Measurements from ENCODE around the gene HOPX. TPM values are rescaled to one million over a fixed set of nuclear protein-coding genes. Genes with fewer than 3 reads are reported as not detected.

HOPX gene
- polyA plus RNA-seq, 2 donors: 649 to 1,386 TPM

DNA sequence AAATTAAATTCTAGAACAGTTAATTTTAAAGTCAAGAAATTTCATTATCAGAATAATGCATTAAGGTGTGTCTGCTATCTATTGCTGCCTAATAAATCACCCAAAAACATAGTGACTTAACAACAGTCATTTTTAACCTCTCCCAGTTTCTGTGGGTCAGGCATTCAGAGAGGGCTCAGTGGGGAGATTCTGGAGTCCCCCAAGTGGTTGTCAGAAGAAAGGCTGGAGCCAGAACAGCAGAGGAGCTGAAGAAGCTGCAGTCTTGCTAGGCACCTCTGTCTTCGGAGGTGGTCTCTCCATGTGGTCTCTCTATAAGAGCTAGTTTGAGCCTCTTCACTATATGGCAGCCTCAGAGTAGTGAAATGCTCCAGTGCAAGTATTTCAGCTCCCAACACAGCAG, 9.3 kb upstream of the HOPX start:
- H3K4me3 ChIP-seq (ENCODE audit: low read depth in 1 of 2, low read length in 2 of 2): no peak overlapping the region
- WGBS, 2 donors: 64 to 87% methylated on average over 1 of the region's 1 CpG
- no peaks in the 10 kb centered on the region for H3K27me3 ChIP-seq (ENCODE audit: control insufficient read depth in 1 of 2, insufficient read depth in 2 of 2, low read length in 2 of 2)
- no peak overlapping the region for H3K27ac ChIP-seq (ENCODE audit: low read depth in 2 of 2, low read length in 1 of 2)
- no peaks in the 10 kb centered on the region for H3K9me3 ChIP-seq (ENCODE audit: control insufficient read depth in 2 of 2, insufficient read depth in 1 of 2, low read depth in 1 of 2, low read length in 1 of 2)
- H3K36me3 ChIP-seq (ENCODE audit: control insufficient read depth in 2 of 2, insufficient read depth in 2 of 2, low read length in 1 of 2): no peaks in the 10 kb centered on the region
- no peaks in the 10 kb centered on the region for H3K4me1 ChIP-seq (ENCODE audit: control insufficient read depth in 2 of 2, insufficient read depth in 2 of 2, low read length in 1 of 2)

DNA sequence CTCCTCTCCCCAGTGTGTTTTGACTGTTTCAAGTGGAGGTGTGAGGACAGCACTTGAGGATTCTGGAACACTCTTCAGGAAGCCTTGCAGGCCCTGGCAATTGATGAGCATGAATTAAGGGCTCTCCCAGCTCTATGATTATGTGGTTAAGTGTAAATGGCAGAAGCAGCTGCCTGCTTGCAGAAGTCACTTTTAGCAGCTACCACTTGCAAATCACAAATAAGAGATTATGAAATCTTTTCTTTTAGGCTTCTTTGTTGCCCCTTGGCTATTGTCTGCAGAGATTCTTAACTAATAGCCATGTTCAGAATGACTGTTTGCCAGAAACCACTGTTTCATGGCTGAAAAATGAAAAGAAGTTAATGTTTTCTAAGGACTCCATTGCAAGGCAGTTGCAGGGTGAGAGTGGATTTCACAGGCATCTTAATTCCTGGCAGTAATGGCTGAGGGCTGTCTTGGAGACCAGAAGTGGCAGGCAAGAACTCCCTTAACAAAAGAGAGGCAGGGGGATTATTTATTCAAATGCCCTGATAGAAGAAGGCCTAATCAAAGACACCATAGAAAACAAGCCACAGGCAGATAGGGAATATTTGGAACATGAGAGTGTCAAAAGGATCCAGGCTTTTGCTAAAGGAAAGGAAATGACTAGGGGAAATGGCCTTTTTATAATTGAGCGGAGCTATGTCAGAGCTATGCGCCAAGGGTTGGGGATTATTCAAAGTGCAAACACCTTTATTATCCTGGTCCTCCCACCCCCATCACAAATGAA, 8.3 kb upstream of the HOPX start:
- WGBS, 2 donors: 89 to 90% methylated on average over 2 of the region's 2 CpGs
- Histone ChIP-seq H3K4me3 (ENCODE audit: low read depth in 1 of 2, low read length in 2 of 2) (no peak overlapping the region), H3K27me3 (ENCODE audit: control insufficient read depth in 1 of 2, insufficient read depth in 2 of 2, low read length in 2 of 2) (no peaks in the 10 kb centered on the region), H3K4me1 (ENCODE audit: control insufficient read depth in 2 of 2, insufficient read depth in 2 of 2, low read length in 1 of 2) (no peaks in the 10 kb centered on the region), H3K36me3 (ENCODE audit: control insufficient read depth in 2 of 2, insufficient read depth in 2 of 2, low read length in 1 of 2) (no peaks in the 10 kb centered on the region), H3K27ac (ENCODE audit: low read depth in 2 of 2, low read length in 1 of 2) (no peak overlapping the region), H3K9me3 (ENCODE audit: control insufficient read depth in 2 of 2, insufficient read depth in 1 of 2, low read depth in 1 of 2, low read length in 1 of 2) (no peaks in the 10 kb centered on the region)

DNA sequence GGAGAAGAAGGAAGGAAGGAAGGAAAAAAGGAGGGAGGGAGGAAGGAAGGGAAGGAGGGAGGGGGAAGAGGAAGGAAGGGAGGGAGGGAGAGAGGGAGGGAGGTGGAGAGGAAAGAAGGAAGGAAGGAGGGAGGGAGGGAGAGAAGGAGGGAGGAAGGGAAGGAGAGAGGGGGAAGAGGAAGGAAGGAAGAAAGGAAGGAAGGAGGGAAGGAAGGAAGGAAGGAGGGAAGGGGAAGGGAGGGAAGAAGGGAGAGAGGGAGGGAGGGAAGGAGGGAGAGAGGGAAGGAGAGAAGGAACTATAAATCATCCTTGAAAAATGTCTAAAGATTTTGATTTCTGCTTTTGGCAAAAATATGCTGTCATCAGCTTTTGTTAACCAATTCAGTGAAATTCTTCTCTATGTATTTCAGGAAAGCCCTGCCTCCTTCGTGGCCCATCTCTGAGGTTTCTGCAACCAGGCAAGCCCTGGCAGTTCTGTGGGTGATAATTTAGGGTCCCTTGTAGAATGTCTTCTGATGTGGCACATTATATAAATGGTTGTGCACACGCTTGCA, 7.1 kb upstream of the HOPX start:
- Histone ChIP-seq H3K27me3 (ENCODE audit: control insufficient read depth in 1 of 2, insufficient read depth in 2 of 2, low read length in 2 of 2) (no peaks in the 10 kb centered on the region), H3K27ac (ENCODE audit: low read depth in 2 of 2, low read length in 1 of 2) (no peak overlapping the region), H3K9me3 (ENCODE audit: control insufficient read depth in 2 of 2, insufficient read depth in 1 of 2, low read depth in 1 of 2, low read length in 1 of 2) (no peaks in the 10 kb centered on the region), H3K4me3 (ENCODE audit: low read depth in 1 of 2, low read length in 2 of 2) (no peak overlapping the region), H3K36me3 (ENCODE audit: control insufficient read depth in 2 of 2, insufficient read depth in 2 of 2, low read length in 1 of 2) (no peaks in the 10 kb centered on the region), H3K4me1 (ENCODE audit: control insufficient read depth in 2 of 2, insufficient read depth in 2 of 2, low read length in 1 of 2) (no peaks in the 10 kb centered on the region)
- WGBS, 2 donors: 65 to 86% methylated on average over 2 of the region's 2 CpGs

DNA sequence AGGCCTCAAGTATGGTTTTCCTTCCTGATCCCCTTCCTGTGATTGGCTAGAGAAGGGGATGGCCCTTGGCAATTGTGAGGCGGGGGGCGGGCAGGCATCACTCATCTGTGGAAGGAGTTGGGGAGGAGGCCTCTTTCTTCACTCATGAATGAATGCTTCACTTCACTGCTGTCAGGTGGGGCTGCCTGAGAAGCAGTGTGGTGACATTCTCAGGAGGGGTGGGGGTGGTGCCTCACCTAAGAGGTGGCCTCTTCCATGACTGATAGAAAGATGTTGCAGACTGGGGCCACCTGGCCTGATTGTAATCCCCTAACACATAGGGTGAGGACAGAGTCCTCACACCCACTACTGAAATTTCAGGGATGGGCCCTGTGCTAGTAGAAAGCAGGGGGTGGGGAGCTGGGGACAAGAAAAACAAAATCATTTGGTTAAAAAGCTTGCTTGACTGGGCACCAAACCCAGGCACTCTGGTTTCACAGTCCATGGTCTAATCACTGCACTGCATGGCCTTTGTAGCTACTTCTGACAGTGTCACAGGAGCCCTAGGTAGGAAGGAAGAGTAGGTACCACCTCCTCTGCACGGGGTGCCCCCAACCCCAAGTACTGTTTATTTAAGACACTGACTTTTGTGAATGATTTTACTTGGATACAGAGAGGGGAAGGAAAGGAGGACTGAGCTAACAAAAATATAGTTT, 5.6 kb upstream of the HOPX start:
- no peaks in the 10 kb centered on the region for H3K4me1 ChIP-seq (ENCODE audit: control insufficient read depth in 2 of 2, insufficient read depth in 2 of 2, low read length in 1 of 2)
- no peaks in the 10 kb centered on the region for H3K9me3 ChIP-seq (ENCODE audit: control insufficient read depth in 2 of 2, insufficient read depth in 1 of 2, low read depth in 1 of 2, low read length in 1 of 2)
- 81 to 84% methylated on average over 3 of the region's 3 CpGs for WGBS, 2 donors

DNA sequence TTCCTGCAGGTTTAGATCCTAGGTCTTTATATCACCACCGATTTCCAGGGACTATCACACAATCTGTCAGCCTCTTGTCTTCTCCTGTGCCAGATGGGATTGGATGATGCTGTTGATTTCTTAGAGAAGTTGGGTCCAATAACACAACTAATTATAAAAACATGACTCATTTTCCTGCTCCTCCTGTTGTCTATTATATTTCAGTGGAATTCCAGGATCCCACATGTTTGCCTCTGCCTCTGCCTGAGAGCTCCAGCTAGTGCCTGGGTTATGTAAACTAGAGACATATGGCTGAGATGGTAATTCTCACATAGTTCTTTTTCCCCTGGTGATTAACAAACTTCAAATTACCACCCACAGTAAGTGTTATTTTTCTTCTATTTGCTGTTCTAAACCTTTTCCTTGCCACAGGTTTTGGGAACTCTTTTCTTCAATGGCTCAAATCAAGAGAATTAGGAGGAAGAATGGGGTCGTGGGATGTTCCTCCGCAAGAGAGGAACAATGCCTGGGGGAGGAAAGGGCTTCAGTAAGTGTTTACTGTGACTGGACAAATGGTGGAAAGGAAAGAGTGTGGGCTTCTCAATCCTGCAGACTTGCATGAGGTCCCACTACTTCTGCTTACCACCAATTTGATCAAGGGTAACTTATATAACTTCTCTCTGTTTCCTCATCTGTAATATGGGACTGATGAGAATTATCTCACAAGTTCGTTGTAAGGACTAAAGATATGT, 3.4 kb upstream of the HOPX start:
- 72 to 79% methylated on average over 4 of the region's 4 CpGs for WGBS, 2 donors
- peak overlapping the region in 1 of 2 donors; percentile 29 for H3K27ac ChIP-seq (ENCODE audit: low read depth in 2 of 2, low read length in 1 of 2)

More for the DNA sequence above, 5.6 kb upstream of the HOPX start:
- H3K27me3 ChIP-seq (ENCODE audit: control insufficient read depth in 1 of 2, insufficient read depth in 2 of 2, low read length in 2 of 2): no peaks in the 10 kb centered on the region
- no peak overlapping the region for H3K4me3 ChIP-seq (ENCODE audit: low read depth in 1 of 2, low read length in 2 of 2)
- H3K36me3 ChIP-seq (ENCODE audit: control insufficient read depth in 2 of 2, insufficient read depth in 2 of 2, low read length in 1 of 2): no peaks in the 10 kb centered on the region
- peak overlapping the region; percentile 45 to 75 for H3K27ac ChIP-seq (ENCODE audit: low read depth in 2 of 2, low read length in 1 of 2)

DNA sequence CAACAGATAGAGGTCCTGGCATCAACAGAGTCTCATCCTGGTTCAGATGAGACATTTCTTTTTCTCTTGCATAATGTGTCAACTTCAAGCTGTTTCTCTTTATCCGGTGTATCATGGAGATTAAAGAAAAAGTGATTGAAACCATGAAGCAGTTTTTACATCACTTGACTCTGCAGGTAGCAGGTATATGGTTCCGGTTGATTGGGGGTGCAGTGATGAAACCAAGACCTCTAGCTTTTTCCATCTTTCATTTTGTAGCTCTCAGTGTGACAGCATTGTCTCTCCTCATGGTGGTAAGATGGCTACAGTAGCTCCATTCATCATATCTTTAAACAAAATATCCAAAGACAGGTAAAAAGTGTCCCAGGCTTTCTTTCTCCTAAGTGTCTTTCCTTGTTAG, 2.4 kb upstream of the HOPX start:
- no peak overlapping the region for H3K27ac ChIP-seq (ENCODE audit: low read depth in 2 of 2, low read length in 1 of 2)
- H3K27me3 ChIP-seq (ENCODE audit: control insufficient read depth in 1 of 2, insufficient read depth in 2 of 2, low read length in 2 of 2): no peaks in the 10 kb centered on the region
- H3K4me3 ChIP-seq (ENCODE audit: low read depth in 1 of 2, low read length in 2 of 2): no peak overlapping the region
- 92 to 93% methylated on average over 2 of the region's 2 CpGs for WGBS, 2 donors
- no peaks in the 10 kb centered on the region for H3K9me3 ChIP-seq (ENCODE audit: control insufficient read depth in 2 of 2, insufficient read depth in 1 of 2, low read depth in 1 of 2, low read length in 1 of 2)
- H3K36me3 ChIP-seq (ENCODE audit: control insufficient read depth in 2 of 2, insufficient read depth in 2 of 2, low read length in 1 of 2): no peaks in the 10 kb centered on the region
- H3K4me1 ChIP-seq (ENCODE audit: control insufficient read depth in 2 of 2, insufficient read depth in 2 of 2, low read length in 1 of 2): peaks cover 0 to 2% of the 10 kb centered on the region in 2 donors

More for the DNA sequence above, 3.4 kb upstream of the HOPX start:
- H3K27me3 ChIP-seq (ENCODE audit: control insufficient read depth in 1 of 2, insufficient read depth in 2 of 2, low read length in 2 of 2): no peaks in the 10 kb centered on the region
- H3K9me3 ChIP-seq (ENCODE audit: control insufficient read depth in 2 of 2, insufficient read depth in 1 of 2, low read depth in 1 of 2, low read length in 1 of 2): no peaks in the 10 kb centered on the region
- no peaks in the 10 kb centered on the region for H3K36me3 ChIP-seq (ENCODE audit: control insufficient read depth in 2 of 2, insufficient read depth in 2 of 2, low read length in 1 of 2)
- peaks cover 0 to 2% of the 10 kb centered on the region in 2 donors for H3K4me1 ChIP-seq (ENCODE audit: control insufficient read depth in 2 of 2, insufficient read depth in 2 of 2, low read length in 1 of 2)
- H3K4me3 ChIP-seq (ENCODE audit: low read depth in 1 of 2, low read length in 2 of 2): no peak overlapping the region

DNA sequence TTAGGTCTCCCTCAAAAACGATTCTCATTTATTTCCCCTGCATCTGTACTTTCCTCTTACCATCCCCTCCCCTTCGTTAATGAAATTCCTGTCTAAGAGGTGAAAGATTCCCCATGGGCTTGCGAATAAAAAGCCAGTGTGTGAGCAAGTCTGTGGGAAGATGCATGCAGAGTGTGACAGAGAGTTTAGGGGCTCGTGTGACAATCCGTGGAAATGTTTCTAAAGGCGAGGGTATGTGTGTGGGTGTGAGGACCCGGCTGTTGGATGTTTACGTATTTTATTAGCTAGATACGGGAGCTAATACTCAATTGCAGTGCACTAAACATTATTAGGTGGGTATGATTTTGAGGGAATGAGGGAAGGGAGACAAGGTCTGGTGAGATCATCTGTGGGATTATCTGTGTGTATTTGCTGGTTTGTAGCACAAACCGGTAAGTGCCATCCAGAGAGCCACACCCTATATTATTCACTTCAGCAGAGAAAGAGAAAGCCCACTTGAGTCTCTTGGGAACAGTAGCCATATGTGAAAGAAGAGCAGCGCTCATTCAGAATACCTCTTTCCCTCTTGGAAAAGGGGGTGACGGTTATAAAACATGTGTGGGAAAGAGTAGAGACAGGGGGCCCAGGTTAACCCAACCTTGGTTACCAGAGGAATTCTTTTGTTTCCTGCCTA, 893 bp upstream of the HOPX start:
- Histone ChIP-seq H3K27me3 (ENCODE audit: control insufficient read depth in 1 of 2, insufficient read depth in 2 of 2, low read length in 2 of 2) (no peaks in the 10 kb centered on the region), H3K27ac (ENCODE audit: low read depth in 2 of 2, low read length in 1 of 2) (peak overlapping the region; percentile 84 to 89), H3K4me1 (ENCODE audit: control insufficient read depth in 2 of 2, insufficient read depth in 2 of 2, low read length in 1 of 2) (peaks cover 4% of the 10 kb centered on the region in 2 donors), H3K4me3 (ENCODE audit: low read depth in 1 of 2, low read length in 2 of 2) (peak overlapping the region in 1 of 2 donors; percentile 59), H3K9me3 (ENCODE audit: control insufficient read depth in 2 of 2, insufficient read depth in 1 of 2, low read depth in 1 of 2, low read length in 1 of 2) (no peaks in the 10 kb centered on the region), H3K36me3 (ENCODE audit: control insufficient read depth in 2 of 2, insufficient read depth in 2 of 2, low read length in 1 of 2) (no peaks in the 10 kb centered on the region)
- 44 to 45% methylated on average over 12 of the region's 12 CpGs for WGBS, 2 donors

DNA sequence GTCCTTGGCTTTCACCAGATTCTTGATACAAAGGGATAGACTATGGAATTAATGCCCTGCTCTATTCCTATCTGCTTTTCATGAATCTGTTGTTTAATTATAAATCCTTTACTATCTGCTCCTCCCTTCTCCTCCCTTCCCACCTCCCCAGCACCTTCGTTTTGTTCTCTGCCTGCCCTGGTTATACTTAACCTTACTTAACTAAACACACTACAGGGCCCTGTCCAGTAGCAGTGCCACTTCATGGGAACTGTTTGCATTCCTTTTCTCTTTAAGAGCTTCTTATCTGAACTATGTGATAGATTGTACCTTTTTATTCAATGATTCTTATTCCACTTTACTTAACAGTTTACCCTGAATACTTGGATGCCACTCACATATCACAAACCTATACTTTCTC, 830 bp downstream of the HOPX start:
- Histone ChIP-seq H3K36me3 (ENCODE audit: control insufficient read depth in 2 of 2, insufficient read depth in 2 of 2, low read length in 1 of 2) (no peaks in the 10 kb centered on the region), H3K9me3 (ENCODE audit: control insufficient read depth in 2 of 2, insufficient read depth in 1 of 2, low read depth in 1 of 2, low read length in 1 of 2) (no peaks in the 10 kb centered on the region), H3K4me1 (ENCODE audit: control insufficient read depth in 2 of 2, insufficient read depth in 2 of 2, low read length in 1 of 2) (peaks cover 4% of the 10 kb centered on the region in 2 donors), H3K4me3 (ENCODE audit: low read depth in 1 of 2, low read length in 2 of 2) (peak overlapping the region; percentile 17 to 59), H3K27me3 (ENCODE audit: control insufficient read depth in 1 of 2, insufficient read depth in 2 of 2, low read length in 2 of 2) (no peaks in the 10 kb centered on the region), H3K27ac (ENCODE audit: low read depth in 2 of 2, low read length in 1 of 2) (peak overlapping the region in 1 of 2 donors; percentile 19)
- 65 to 81% methylated on average over 1 of the region's 1 CpG for WGBS, 2 donors

DNA sequence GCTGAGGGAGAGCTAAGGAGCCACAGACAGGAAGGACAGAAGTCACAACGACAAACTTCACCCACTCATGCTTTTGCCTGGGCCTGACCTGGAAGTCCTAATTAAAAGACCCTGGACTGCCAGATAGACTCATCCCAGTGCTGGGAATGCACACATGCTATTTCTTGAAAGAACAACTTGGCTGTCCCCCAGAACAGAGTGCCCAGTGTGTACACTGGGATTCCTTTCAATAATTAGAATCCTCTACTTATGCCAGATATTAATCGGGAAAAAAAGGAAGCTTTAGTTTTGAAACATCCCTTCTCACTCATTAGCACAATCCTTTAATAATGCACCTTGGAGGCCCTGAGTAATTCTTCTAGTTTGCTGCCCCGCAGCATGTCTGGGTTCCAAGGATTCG, 3.4 kb downstream of the HOPX start:
- Histone ChIP-seq H3K9me3 (ENCODE audit: control insufficient read depth in 2 of 2, insufficient read depth in 1 of 2, low read depth in 1 of 2, low read length in 1 of 2) (no peaks in the 10 kb centered on the region), H3K4me3 (ENCODE audit: low read depth in 1 of 2, low read length in 2 of 2) (peak overlapping the region; percentile 22 to 59), H3K27me3 (ENCODE audit: control insufficient read depth in 1 of 2, insufficient read depth in 2 of 2, low read length in 2 of 2) (no peaks in the 10 kb centered on the region), H3K36me3 (ENCODE audit: control insufficient read depth in 2 of 2, insufficient read depth in 2 of 2, low read length in 1 of 2) (no peaks in the 10 kb centered on the region), H3K27ac (ENCODE audit: low read depth in 2 of 2, low read length in 1 of 2) (peak overlapping the region; percentile 6 to 79), H3K4me1 (ENCODE audit: control insufficient read depth in 2 of 2, insufficient read depth in 2 of 2, low read length in 1 of 2) (peaks cover 4% of the 10 kb centered on the region in 2 donors)
- 37 to 44% methylated on average over 4 of the region's 4 CpGs for WGBS, 2 donors
